Activated T-cell treated with anti-CD3 and anti-CD28 coated beads, Interleukin-2, amount 50 U/mL, for 24 hours (primary cell): ENCODE results near the gene CDH4.

ENCODE experiments used
- DNase-seq: peaks from one replicate; pipeline ENCODE4 v3.0.0-alpha.2; 2020
- H3K27ac Mint-ChIP-seq: 2 replicates; pipeline ENCODE4 v1.8.0; 2020; ENCODE audit warnings: mild to moderate bottlenecking, mixed read lengths
- H3K27me3 Mint-ChIP-seq: 2 replicates; pipeline ENCODE4 v1.8.0; 2020; ENCODE audit warnings: mixed read lengths
- H3K36me3 Mint-ChIP-seq: 2 replicates; pipeline ENCODE4 v1.8.0; 2020; ENCODE audit warnings: low read depth, mixed read lengths
- H3K4me1 Mint-ChIP-seq: 2 replicates; pipeline ENCODE4 v1.8.0; 2020; ENCODE audit warnings: low read depth, mixed read lengths
- H3K4me3 Mint-ChIP-seq: 2 replicates; pipeline ENCODE4 v1.8.0; 2020; ENCODE audit warnings: mild to moderate bottlenecking, moderate library complexity, mixed read lengths
- H3K9me3 Mint-ChIP-seq: 2 replicates; pipeline ENCODE4 v1.8.0; 2020; ENCODE audit warnings: mixed read lengths

The CDH4 gene

GRCh38 chr20:61543931-61544745 lies 292.1 kb downstream of the CDH4 start:
- Mint-ChIP-seq H3K9me3 (no peaks in the 10 kb centered on the region), H3K36me3 (no peaks in the 10 kb centered on the region), H3K27ac (no peak overlapping the region), H3K27me3 (no peaks in the 10 kb centered on the region), H3K4me3 (no peak overlapping the region), H3K4me1 (no peaks in the 10 kb centered on the region)
- no peak for DNase-seq

- Mint-ChIP-seq H3K27ac (no peak overlapping the region), H3K4me1 (no peaks in the 10 kb centered on the region), H3K36me3 (no peaks in the 10 kb centered on the region), H3K9me3 (no peaks in the 10 kb centered on the region), H3K4me3 (no peak overlapping the region), H3K27me3 (no peaks in the 10 kb centered on the region)
- DNase-seq: no peak
Measured at GRCh38 chr20:61544910-61545889, 293.1 kb downstream of the CDH4 start.

- no peaks in the 10 kb centered on the region for H3K4me1 Mint-ChIP-seq
Measured at GRCh38 chr20:61546641-61547040, 294.6 kb downstream of the CDH4 start.

GRCh38 chr20:61548069-61548468 lies 296.0 kb downstream of the CDH4 start:
- Mint-ChIP-seq H3K4me1 (no peaks in the 10 kb centered on the region), H3K9me3 (no peaks in the 10 kb centered on the region), H3K36me3 (no peaks in the 10 kb centered on the region), H3K27me3 (peaks cover 5% of the 10 kb centered on the region), H3K4me3 (no peak overlapping the region), H3K27ac (no peak overlapping the region)
- no peak for DNase-seq

More at GRCh38 chr20:61546641-61547040, 294.6 kb downstream of the CDH4 start:
- no peaks in the 10 kb centered on the region for H3K36me3 Mint-ChIP-seq
- peaks cover 5% of the 10 kb centered on the region for H3K27me3 Mint-ChIP-seq
- DNase-seq: no peak
- H3K27ac Mint-ChIP-seq: no peak overlapping the region
- H3K4me3 Mint-ChIP-seq: no peak overlapping the region
- H3K9me3 Mint-ChIP-seq: no peaks in the 10 kb centered on the region

GRCh38 chr20:61549865-61550264 lies 297.8 kb downstream of the CDH4 start:
- H3K4me1 Mint-ChIP-seq: no peaks in the 10 kb centered on the region
- H3K9me3 Mint-ChIP-seq: no peaks in the 10 kb centered on the region
- H3K4me3 Mint-ChIP-seq: no peak overlapping the region
- H3K27ac Mint-ChIP-seq: no peak overlapping the region
- peaks cover 5% of the 10 kb centered on the region for H3K27me3 Mint-ChIP-seq
- DNase-seq: no peak
- H3K36me3 Mint-ChIP-seq: no peaks in the 10 kb centered on the region

GRCh38 chr20:61551401-61551800 lies 299.3 kb downstream of the CDH4 start:
- Mint-ChIP-seq H3K27me3 (peaks cover 5% of the 10 kb centered on the region), H3K4me1 (no peaks in the 10 kb centered on the region), H3K36me3 (no peaks in the 10 kb centered on the region), H3K9me3 (no peaks in the 10 kb centered on the region), H3K27ac (no peak overlapping the region), H3K4me3 (no peak overlapping the region)
- DNase-seq: no peak

GRCh38 chr20:61554617-61555016 lies 302.6 kb downstream of the CDH4 start:
- no peak overlapping the region for H3K4me3 Mint-ChIP-seq
- no peaks in the 10 kb centered on the region for H3K36me3 Mint-ChIP-seq
- H3K27ac Mint-ChIP-seq: no peak overlapping the region
- H3K9me3 Mint-ChIP-seq: no peaks in the 10 kb centered on the region
- no peak for DNase-seq
- H3K4me1 Mint-ChIP-seq: no peaks in the 10 kb centered on the region
- H3K27me3 Mint-ChIP-seq: peaks cover 5% of the 10 kb centered on the region

GRCh38 chr20:61555566-61555965 lies 303.5 kb downstream of the CDH4 start:
- DNase-seq: no peak
- Mint-ChIP-seq H3K27ac (no peak overlapping the region), H3K9me3 (no peaks in the 10 kb centered on the region), H3K36me3 (no peaks in the 10 kb centered on the region), H3K4me3 (no peak overlapping the region), H3K27me3 (peaks cover 3% of the 10 kb centered on the region), H3K4me1 (no peaks in the 10 kb centered on the region)

GRCh38 chr20:61556111-61556510 lies 304.1 kb downstream of the CDH4 start:
- H3K36me3 Mint-ChIP-seq: no peaks in the 10 kb centered on the region
- no peaks in the 10 kb centered on the region for H3K27me3 Mint-ChIP-seq
- no peaks in the 10 kb centered on the region for H3K9me3 Mint-ChIP-seq
- no peak for DNase-seq
- no peak overlapping the region for H3K27ac Mint-ChIP-seq
- no peaks in the 10 kb centered on the region for H3K4me1 Mint-ChIP-seq
- no peak overlapping the region for H3K4me3 Mint-ChIP-seq

- no peak for DNase-seq
- no peak overlapping the region for H3K4me3 Mint-ChIP-seq
- no peaks in the 10 kb centered on the region for H3K27me3 Mint-ChIP-seq
- H3K36me3 Mint-ChIP-seq: no peaks in the 10 kb centered on the region
- no peaks in the 10 kb centered on the region for H3K9me3 Mint-ChIP-seq
- no peaks in the 10 kb centered on the region for H3K4me1 Mint-ChIP-seq
- no peak overlapping the region for H3K27ac Mint-ChIP-seq
Measured at GRCh38 chr20:61556673-61557072, 304.6 kb downstream of the CDH4 start.

- Mint-ChIP-seq H3K9me3 (no peaks in the 10 kb centered on the region), H3K4me3 (no peak overlapping the region), H3K27me3 (no peaks in the 10 kb centered on the region), H3K36me3 (no peaks in the 10 kb centered on the region), H3K4me1 (no peaks in the 10 kb centered on the region), H3K27ac (no peak overlapping the region)
- no peak for DNase-seq
Measured at GRCh38 chr20:61557621-61558020, 305.6 kb downstream of the CDH4 start.

- Mint-ChIP-seq H3K4me1 (no peaks in the 10 kb centered on the region), H3K9me3 (no peaks in the 10 kb centered on the region), H3K4me3 (no peak overlapping the region), H3K36me3 (no peaks in the 10 kb centered on the region), H3K27ac (no peak overlapping the region), H3K27me3 (no peaks in the 10 kb centered on the region)
- DNase-seq: no peak
Measured at GRCh38 chr20:61558726-61559125, 306.7 kb downstream of the CDH4 start.

GRCh38 chr20:61559706-61560315 lies 307.8 kb downstream of the CDH4 start:
- Mint-ChIP-seq H3K27ac (no peak overlapping the region), H3K36me3 (no peaks in the 10 kb centered on the region), H3K4me1 (no peaks in the 10 kb centered on the region), H3K9me3 (no peaks in the 10 kb centered on the region), H3K4me3 (no peak overlapping the region), H3K27me3 (no peaks in the 10 kb centered on the region)
- no peak for DNase-seq

- no peak for DNase-seq
- Mint-ChIP-seq H3K4me3 (no peak overlapping the region), H3K4me1 (no peaks in the 10 kb centered on the region), H3K36me3 (no peaks in the 10 kb centered on the region), H3K27me3 (no peaks in the 10 kb centered on the region), H3K27ac (no peak overlapping the region), H3K9me3 (no peaks in the 10 kb centered on the region)
Measured at GRCh38 chr20:61560361-61560853, 308.3 kb downstream of the CDH4 start.
